Fibroblast of skin of left biceps (primary cell): Measurements from ENCODE around the gene CRMP1.

Experiments
- DNase-seq, 2 experiments: peaks; one replicate each; pipeline ENCODE4 v3.0.0-alpha.2; 2013; ENCODE audit warnings: low read depth in 2 of 2

Gene CRMP1

GRCh38 chr4:5888222-5889001 is 4.5 kb downstream of the CRMP1 start:
- no peak for DNase-seq

GRCh38 chr4:5887361-5888221 is 5.3 kb downstream of the CRMP1 start:
- DNase-seq, result no peak

DNA sequence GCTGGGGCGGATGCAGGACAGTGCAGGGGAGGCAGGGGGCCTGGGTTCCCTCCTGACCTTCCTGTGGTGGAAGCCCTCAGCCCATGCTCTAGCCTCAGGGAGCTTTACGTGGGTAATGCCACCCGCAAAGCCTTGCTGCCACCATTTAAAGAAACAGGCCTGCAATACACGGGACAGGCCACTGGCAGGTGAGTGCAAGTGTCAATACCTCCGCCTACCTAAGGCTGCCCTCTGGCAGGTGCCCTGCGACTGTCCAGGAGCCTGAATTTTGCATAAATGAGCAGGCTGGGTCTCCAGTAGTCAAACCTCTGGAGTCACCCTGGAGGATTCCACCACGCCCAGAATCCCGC is 5.9 kb downstream of the CRMP1 start:
- DNase-seq, result no peak

- no peak for DNase-seq
Measured at GRCh38 chr4:5885733-5886132, 7.2 kb downstream of the CRMP1 start.

DNA sequence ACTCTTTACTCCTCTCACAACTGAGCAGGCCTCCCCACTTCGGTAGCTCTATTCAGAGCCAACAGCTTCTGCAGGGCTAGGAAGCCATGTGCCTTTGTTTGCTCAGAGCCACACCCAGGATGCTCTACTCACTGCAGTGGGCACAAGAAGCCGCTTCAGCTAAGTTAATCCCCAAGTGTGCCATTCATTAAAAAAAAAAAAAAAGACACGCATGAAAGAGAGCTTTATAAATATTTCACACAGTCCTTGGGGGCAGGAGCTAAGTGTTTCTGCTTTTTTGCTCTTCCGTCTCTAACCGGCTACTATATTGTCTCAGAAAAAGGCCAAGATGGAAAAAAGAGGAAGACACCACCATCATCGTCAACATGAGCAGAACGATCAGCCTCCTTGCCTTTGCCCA is 8.1 kb downstream of the CRMP1 start:
- no peak for DNase-seq

DNA sequence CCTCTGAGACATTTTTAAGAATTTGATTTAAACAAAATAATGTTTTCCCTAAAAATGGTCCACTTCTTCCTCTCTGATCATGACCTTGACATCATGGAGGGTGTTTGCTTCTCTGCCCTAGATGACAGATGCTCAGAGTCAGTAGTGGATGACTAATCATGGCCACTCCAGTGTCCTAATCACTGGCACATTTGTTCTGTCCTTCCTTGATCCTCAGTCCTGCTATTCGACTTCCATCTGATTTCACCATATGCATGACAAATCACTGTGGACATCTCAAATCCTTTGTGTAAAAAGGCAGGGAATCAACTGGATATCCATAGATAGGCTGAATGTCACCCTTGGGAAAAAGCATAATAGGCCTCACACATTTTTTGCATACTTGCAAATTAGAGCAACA is 9.0 kb downstream of the CRMP1 start:
- DNase-seq, result no peak

DNA sequence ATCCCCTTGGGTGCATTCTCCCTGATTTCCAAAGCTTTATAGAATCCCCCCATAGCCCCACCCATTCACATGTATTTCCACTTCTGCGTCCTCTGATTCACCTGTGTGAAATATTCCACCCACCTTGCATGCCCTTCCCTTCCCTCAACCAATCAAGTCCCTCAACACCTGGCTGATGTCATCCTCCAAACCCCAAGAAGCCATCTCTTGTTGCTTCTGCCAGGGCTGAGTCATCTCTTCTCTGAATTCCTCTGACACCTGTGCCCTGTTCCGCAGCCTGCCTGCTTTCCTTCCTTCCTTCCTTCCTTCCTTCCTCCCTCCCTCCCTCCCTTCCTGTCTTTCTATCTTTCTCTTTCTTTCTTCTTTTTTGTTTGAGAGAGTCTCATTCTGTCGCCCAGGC is 9.9 kb downstream of the CRMP1 start:
- DNase-seq, result no peak

DNA sequence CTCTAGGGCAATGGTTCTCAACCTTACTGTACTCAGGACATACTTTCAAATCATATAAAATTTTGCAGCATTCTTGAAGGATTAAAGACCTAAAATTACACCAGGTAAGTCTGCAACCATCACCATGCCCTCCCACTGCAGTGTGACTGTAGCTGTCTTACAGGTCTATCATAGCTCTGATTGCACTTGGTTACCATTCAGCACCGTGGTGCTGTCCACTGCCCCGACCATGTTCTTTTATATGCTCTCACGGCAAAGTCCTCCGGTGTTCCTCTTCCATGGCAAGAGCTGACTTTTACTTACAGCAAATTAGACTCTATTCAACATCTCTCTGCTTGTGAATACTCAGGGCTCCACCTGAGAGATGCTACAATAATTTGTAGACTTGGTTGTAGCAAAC is 11.5 kb downstream of the CRMP1 start:
- DNase-seq, result no peak

DNA sequence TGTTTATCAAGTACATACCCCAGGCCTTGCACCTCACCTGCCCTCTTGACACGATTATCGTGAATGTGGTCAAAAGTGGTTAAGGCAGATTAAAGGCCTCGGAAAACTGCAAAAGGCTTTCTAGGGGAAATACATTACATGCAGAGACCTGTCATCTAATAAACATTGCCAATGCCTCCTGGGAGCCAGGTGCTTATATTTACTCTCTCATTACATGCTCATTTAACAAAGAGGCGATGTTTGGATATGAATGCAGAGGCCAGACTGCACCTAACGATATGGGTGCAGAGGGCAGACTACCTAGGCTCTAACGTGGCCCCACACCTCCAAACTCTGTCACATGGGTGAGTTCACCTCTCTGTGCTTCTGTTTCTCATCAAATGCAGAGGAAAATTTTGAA is 14.5 kb downstream of the CRMP1 start:
- no peak for DNase-seq

GRCh38 chr4:5877392-5877791 is 15.5 kb downstream of the CRMP1 start:
- DNase-seq, result no peak

DNA sequence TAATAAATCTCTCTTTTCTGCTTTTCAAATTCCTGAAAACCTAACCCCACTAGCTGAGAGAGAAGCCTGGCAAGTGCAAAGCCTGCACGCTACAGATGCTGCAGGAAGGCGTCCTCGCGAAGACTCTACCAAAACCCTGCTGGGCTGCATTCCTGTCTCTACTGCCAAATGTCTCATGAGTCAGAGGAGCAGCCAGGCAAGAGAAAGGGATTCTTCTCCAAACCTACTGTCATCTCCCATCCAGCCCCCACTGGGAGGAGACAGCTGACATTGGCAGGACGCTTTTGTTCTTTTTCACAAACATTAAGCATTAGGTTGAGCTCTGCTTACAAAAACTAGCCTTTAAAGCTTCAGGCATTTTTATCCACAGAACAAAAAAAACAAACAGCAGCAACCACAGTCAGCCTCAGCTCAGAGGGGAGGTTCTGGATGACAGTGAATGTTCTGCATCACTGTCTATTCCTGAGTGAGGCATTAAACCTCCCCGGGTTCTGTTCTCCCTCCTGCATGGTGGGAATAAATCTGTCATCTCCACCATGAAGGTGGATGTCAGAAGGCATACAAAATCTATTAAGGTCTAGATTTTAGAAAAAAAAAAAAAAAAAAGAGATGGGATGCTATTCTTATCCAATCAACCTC is 18.0 kb downstream of the CRMP1 start:
- DNase-seq, result peak in 1 of 2 experiments; percentile 4

DNA sequence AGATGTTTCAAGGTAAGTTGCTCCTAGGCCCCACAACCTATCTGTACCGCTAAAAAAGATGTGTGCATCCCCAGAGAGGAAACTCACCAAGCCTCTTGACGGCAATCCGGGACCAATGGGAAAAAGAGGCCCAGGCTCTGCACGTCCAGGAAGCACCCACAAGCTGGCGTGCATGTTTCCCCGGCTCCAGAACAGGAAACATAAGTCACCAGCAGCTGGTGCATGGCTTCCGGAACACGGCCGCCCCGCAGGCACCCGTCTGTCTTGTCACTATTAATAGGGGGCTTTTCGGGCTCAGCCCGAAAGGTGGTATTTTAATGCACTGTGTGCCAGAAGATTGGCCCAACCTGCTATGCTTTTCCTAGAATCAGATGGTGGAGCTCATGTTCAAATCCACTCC is 22.2 kb downstream of the CRMP1 start:
- no peak for DNase-seq

GRCh38 chr4:5869966-5870619 is 22.8 kb downstream of the CRMP1 start:
- no peak for DNase-seq

- no peak for DNase-seq
Measured at GRCh38 chr4:5867866-5868265, 25.0 kb downstream of the CRMP1 start.

GRCh38 chr4:5866841-5867813 is 25.8 kb downstream of the CRMP1 start:
- DNase-seq, result no peak

GRCh38 chr4:5865896-5866599 is 26.8 kb downstream of the CRMP1 start:
- DNase-seq, result no peak

DNA sequence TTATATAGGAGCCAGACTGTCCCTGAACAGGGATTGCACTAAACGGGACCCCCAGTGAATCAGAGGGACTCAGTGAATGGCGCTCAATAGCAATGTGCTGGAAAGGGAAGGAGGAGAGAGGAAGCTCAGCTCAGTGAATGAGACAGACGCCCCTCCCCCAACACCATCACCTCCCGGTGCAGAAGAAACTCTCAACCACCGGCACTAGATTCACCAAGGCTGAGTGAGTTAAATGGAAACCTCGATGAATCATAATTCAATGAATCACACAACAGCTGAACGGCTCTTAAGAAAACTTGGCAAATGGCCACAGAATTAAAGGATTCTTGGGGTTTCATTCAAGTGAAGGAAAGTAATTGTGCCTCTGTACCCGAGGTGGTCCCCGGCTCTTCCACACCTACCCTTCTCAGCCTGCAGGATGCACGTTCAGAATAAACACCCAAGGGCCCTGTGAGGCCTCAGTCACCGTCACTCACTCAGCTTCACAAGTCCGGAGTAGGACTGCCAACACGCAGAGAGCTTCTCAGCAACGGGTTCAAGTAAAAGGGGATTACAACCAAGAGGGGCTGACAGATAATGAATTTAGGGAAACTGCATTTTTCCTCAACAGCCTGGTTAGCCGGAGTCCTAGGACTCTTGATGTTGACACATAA is 29.3 kb downstream of the CRMP1 start:
- DNase-seq, result peak; percentile 81 to 82

GRCh38 chr4:5858020-5858769 is 34.7 kb downstream of the CRMP1 start:
- DNase-seq, result no peak

DNA sequence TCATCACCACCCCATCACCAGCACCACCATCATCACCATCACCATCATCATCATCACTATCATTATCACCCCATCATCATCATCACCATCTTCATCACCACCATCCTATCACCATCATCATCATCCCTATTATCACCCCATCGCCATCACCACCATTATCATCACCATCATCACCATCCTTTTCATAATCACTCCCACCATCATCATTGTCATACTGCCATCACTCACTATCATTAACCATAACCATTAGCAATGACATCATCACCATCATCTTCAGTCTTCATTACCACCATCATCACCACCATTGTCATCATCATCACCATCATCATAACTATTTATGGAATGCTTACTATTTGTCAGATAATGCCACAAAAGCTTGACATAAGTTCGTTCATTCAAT is 35.7 kb downstream of the CRMP1 start:
- no peak for DNase-seq
